ENCODE results near the gene CNTLN.

- TF ChIP-seq, protein P1, sequence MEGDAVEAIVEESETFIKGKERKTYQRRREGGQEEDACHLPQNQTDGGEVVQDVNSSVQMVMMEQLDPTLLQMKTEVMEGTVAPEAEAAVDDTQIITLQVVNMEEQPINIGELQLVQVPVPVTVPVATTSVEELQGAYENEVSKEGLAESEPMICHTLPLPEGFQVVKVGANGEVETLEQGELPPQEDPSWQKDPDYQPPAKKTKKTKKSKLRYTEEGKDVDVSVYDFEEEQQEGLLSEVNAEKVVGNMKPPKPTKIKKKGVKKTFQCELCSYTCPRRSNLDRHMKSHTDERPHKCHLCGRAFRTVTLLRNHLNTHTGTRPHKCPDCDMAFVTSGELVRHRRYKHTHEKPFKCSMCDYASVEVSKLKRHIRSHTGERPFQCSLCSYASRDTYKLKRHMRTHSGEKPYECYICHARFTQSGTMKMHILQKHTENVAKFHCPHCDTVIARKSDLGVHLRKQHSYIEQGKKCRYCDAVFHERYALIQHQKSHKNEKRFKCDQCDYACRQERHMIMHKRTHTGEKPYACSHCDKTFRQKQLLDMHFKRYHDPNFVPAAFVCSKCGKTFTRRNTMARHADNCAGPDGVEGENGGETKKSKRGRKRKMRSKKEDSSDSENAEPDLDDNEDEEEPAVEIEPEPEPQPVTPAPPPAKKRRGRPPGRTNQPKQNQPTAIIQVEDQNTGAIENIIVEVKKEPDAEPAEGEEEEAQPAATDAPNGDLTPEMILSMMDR (IDR thresholded peaks at IDR 0.05 in 2 of 3, conservative IDR thresholded peaks at IDR 0.05 in 1 of 3; ENCODE audit: insufficient read depth in 2 of 3, low read depth in 1 of 3, low read length in 3 of 3), result no peak
- TF ChIP-seq ZBTB7A (IDR thresholded peaks at IDR 0.05; ENCODE audit: borderline replicate concordance, control insufficient read depth, low read depth, low read length), result no peak
Observed at GRCh38 chr9:17319864-17320263, 185.0 kb downstream of the CNTLN start.
